Chondrocyte (in vitro differentiated cells): Measurements from ENCODE around the gene OBSL1. TPM values are rescaled to one million over a fixed set of nuclear protein-coding genes. Genes with fewer than 3 reads are reported as not detected.

Source experiments
- DNase-seq: peaks from one replicate; pipeline ENCODE4 v3.0.0; 2021; ENCODE audit warnings: mixed read lengths, low spot score
- H3K27ac Mint-ChIP-seq: one replicate; pipeline ENCODE4 v1.8.0; 2021; ENCODE audit warnings: mild to moderate bottlenecking, moderate library complexity, mixed read lengths; ENCODE audit not compliant: unreplicated experiment
- H3K27me3 Mint-ChIP-seq: 2 replicates; pipeline ENCODE4 v1.8.0; 2021; ENCODE audit warnings: low read depth, mixed read lengths
- H3K36me3 Mint-ChIP-seq: 2 replicates; pipeline ENCODE4 v1.8.0; 2021; ENCODE audit warnings: low read depth, mixed read lengths
- H3K4me1 Mint-ChIP-seq: 2 replicates; pipeline ENCODE4 v1.8.0; 2021; ENCODE audit warnings: low read depth, mild to moderate bottlenecking, mixed read lengths
- H3K4me3 Mint-ChIP-seq: one replicate; pipeline ENCODE4 v1.8.0; 2021; ENCODE audit warnings: mild to moderate bottlenecking, moderate library complexity, mixed read lengths; ENCODE audit not compliant: unreplicated experiment
- H3K9me3 Mint-ChIP-seq: 2 replicates; pipeline ENCODE4 v1.8.0; 2021; ENCODE audit warnings: low read depth, mixed read lengths
- CTCF ChIP-seq: fragments of 200-600 bp; sonication (generic); IDR thresholded peaks from 2 replicates; pipeline ENCODE4 v1.5.0; 2021; ENCODE audit warnings: antibody characterized with exemption, mild to moderate bottlenecking, moderate library complexity
- total RNA-seq: library from RNA; stranded (reverse); gene quantifications from 3 replicates; pipeline ENCODE4 v1.2.1, GENCODE V29; 2021

Gene OBSL1
- total RNA-seq, 1 donor from 2014 or later, result 111 TPM

GRCh38 chr2:219513787-219514186 is 57.6 kb downstream of the OBSL1 start:
- H3K9me3 Mint-ChIP-seq, result no peaks in the 10 kb centered on the region
- H3K27ac Mint-ChIP-seq, result peak overlapping the region; percentile 42
- no peak for TF ChIP-seq CTCF
- H3K36me3 Mint-ChIP-seq, result no peaks in the 10 kb centered on the region
- H3K4me3 Mint-ChIP-seq, result peak overlapping the region; percentile 35
- peaks cover 62% of the 10 kb centered on the region for H3K27me3 Mint-ChIP-seq
- peaks cover 30% of the 10 kb centered on the region for H3K4me1 Mint-ChIP-seq
- no peak for DNase-seq

- TF ChIP-seq CTCF, result no peak
- Mint-ChIP-seq H3K27me3 (peaks cover 57% of the 10 kb centered on the region), H3K4me3 (no peak overlapping the region), H3K36me3 (no peaks in the 10 kb centered on the region), H3K9me3 (no peaks in the 10 kb centered on the region), H3K4me1 (peaks cover 26% of the 10 kb centered on the region), H3K27ac (no peak overlapping the region)
- DNase-seq, result no peak
Measured at GRCh38 chr2:219512524-219513216, 58.7 kb downstream of the OBSL1 start.

GRCh38 chr2:219511547-219512325 is 59.6 kb downstream of the OBSL1 start:
- Mint-ChIP-seq H3K4me3 (no peak overlapping the region), H3K4me1 (peaks cover 22% of the 10 kb centered on the region), H3K27me3 (peaks cover 49% of the 10 kb centered on the region), H3K9me3 (no peaks in the 10 kb centered on the region), H3K27ac (no peak overlapping the region), H3K36me3 (peaks cover under 1% of the 10 kb centered on the region)
- DNase-seq, result no peak
- no peak for TF ChIP-seq CTCF

GRCh38 chr2:219510512-219511135 is 60.7 kb downstream of the OBSL1 start:
- TF ChIP-seq CTCF, result no peak
- no peak for DNase-seq
- H3K4me1 Mint-ChIP-seq, result peaks cover 22% of the 10 kb centered on the region
- peak overlapping the region; percentile 69 for H3K4me3 Mint-ChIP-seq
- H3K27ac Mint-ChIP-seq, result no peak overlapping the region
- peaks cover 3% of the 10 kb centered on the region for H3K36me3 Mint-ChIP-seq
- H3K9me3 Mint-ChIP-seq, result no peaks in the 10 kb centered on the region
- peaks cover 38% of the 10 kb centered on the region for H3K27me3 Mint-ChIP-seq

- Mint-ChIP-seq H3K4me3 (peak overlapping the region; percentile 69), H3K27me3 (peaks cover 32% of the 10 kb centered on the region), H3K36me3 (peaks cover 3% of the 10 kb centered on the region), H3K27ac (peak overlapping the region; percentile 49), H3K9me3 (no peaks in the 10 kb centered on the region), H3K4me1 (peaks cover 22% of the 10 kb centered on the region)
- DNase-seq, result no peak
- peak; percentile 84 for TF ChIP-seq CTCF
Measured at GRCh38 chr2:219509780-219510511, 61.4 kb downstream of the OBSL1 start.
